Measurements from ENCODE around the gene HTT. TPM values are rescaled to one million over a fixed set of nuclear protein-coding genes. Genes with fewer than 3 reads are reported as not detected.

HTT gene
- total RNA-seq, 1 experiment from 2014 or later: 44.4 TPM

- H3K27me3 Mint-ChIP-seq (ENCODE audit: unreplicated experiment): no peaks in the 10 kb centered on the region
- DNase-seq: no peak
- H3K9me3 Mint-ChIP-seq (ENCODE audit: low read depth, unreplicated experiment): no peaks in the 10 kb centered on the region
- BruUV-seq (replicated peaks): no TSS peak
- H3K27ac Mint-ChIP-seq (ENCODE audit: unreplicated experiment): no peak overlapping the region
- no peak overlapping the region for H3K4me3 Mint-ChIP-seq (ENCODE audit: low read depth, unreplicated experiment)
- no peak for TF ChIP-seq CTCF (IDR thresholded peaks at IDR 0.05; ENCODE audit: unreplicated experiment)
- H3K36me3 Mint-ChIP-seq (ENCODE audit: insufficient read depth, unreplicated experiment): no peaks in the 10 kb centered on the region
- intact Hi-C loops (cut with micrococcal nuclease; ENCODE audit: unreplicated experiment): no loop called here
- CTCF ChIA-PET: no interaction called here
- no peaks in the 10 kb centered on the region for H3K4me1 Mint-ChIP-seq (ENCODE audit: low read depth, unreplicated experiment)
Measured at GRCh38 chr4:3183008-3183407, 108.5 kb downstream of the HTT start.

- TF ChIP-seq CTCF (IDR thresholded peaks at IDR 0.05; ENCODE audit: unreplicated experiment): no peak
- no TSS peak for BruUV-seq (replicated peaks)
- Mint-ChIP-seq H3K4me1 (ENCODE audit: low read depth, unreplicated experiment) (no peaks in the 10 kb centered on the region), H3K9me3 (ENCODE audit: low read depth, unreplicated experiment) (no peaks in the 10 kb centered on the region), H3K36me3 (ENCODE audit: insufficient read depth, unreplicated experiment) (peaks cover 7% of the 10 kb centered on the region), H3K27ac (ENCODE audit: unreplicated experiment) (no peak overlapping the region), H3K4me3 (ENCODE audit: low read depth, unreplicated experiment) (no peak overlapping the region), H3K27me3 (ENCODE audit: unreplicated experiment) (no peaks in the 10 kb centered on the region)
- CTCF ChIA-PET: no interaction called here
- intact Hi-C loops (cut with micrococcal nuclease; ENCODE audit: unreplicated experiment): no loop called here
- no peak for DNase-seq
Measured at GRCh38 chr4:3184725-3185124, 110.2 kb downstream of the HTT start.

- no peak for DNase-seq
- no TSS peak for BruUV-seq (replicated peaks)
- TF ChIP-seq CTCF (IDR thresholded peaks at IDR 0.05; ENCODE audit: unreplicated experiment): no peak
- Mint-ChIP-seq H3K27me3 (ENCODE audit: unreplicated experiment) (no peaks in the 10 kb centered on the region), H3K36me3 (ENCODE audit: insufficient read depth, unreplicated experiment) (peaks cover 8% of the 10 kb centered on the region), H3K4me1 (ENCODE audit: low read depth, unreplicated experiment) (no peaks in the 10 kb centered on the region), H3K4me3 (ENCODE audit: low read depth, unreplicated experiment) (no peak overlapping the region), H3K9me3 (ENCODE audit: low read depth, unreplicated experiment) (no peaks in the 10 kb centered on the region), H3K27ac (ENCODE audit: unreplicated experiment) (no peak overlapping the region)
- CTCF ChIA-PET: no interaction called here
- intact Hi-C loops (cut with micrococcal nuclease; ENCODE audit: unreplicated experiment): no loop called here
Measured at GRCh38 chr4:3186609-3187008, 112.1 kb downstream of the HTT start.

- no peak for TF ChIP-seq CTCF (IDR thresholded peaks at IDR 0.05; ENCODE audit: unreplicated experiment)
- DNase-seq: no peak
- Mint-ChIP-seq H3K9me3 (ENCODE audit: low read depth, unreplicated experiment) (no peaks in the 10 kb centered on the region), H3K4me1 (ENCODE audit: low read depth, unreplicated experiment) (no peaks in the 10 kb centered on the region), H3K36me3 (ENCODE audit: insufficient read depth, unreplicated experiment) (peaks cover 8% of the 10 kb centered on the region), H3K4me3 (ENCODE audit: low read depth, unreplicated experiment) (no peak overlapping the region), H3K27me3 (ENCODE audit: unreplicated experiment) (no peaks in the 10 kb centered on the region), H3K27ac (ENCODE audit: unreplicated experiment) (no peak overlapping the region)
- CTCF ChIA-PET: no interaction called here
- BruUV-seq (replicated peaks): no TSS peak
- intact Hi-C loops (cut with micrococcal nuclease; ENCODE audit: unreplicated experiment): no loop called here
Measured at GRCh38 chr4:3188118-3188517, 113.6 kb downstream of the HTT start.

- no peak for TF ChIP-seq CTCF (IDR thresholded peaks at IDR 0.05; ENCODE audit: unreplicated experiment)
- H3K27ac Mint-ChIP-seq (ENCODE audit: unreplicated experiment): no peak overlapping the region
- CTCF ChIA-PET: no interaction called here
- peaks cover 8% of the 10 kb centered on the region for H3K36me3 Mint-ChIP-seq (ENCODE audit: insufficient read depth, unreplicated experiment)
- no TSS peak for BruUV-seq (replicated peaks)
- H3K4me3 Mint-ChIP-seq (ENCODE audit: low read depth, unreplicated experiment): no peak overlapping the region
- no peaks in the 10 kb centered on the region for H3K4me1 Mint-ChIP-seq (ENCODE audit: low read depth, unreplicated experiment)
- no peak for DNase-seq
- no peaks in the 10 kb centered on the region for H3K27me3 Mint-ChIP-seq (ENCODE audit: unreplicated experiment)
- intact Hi-C loops (cut with micrococcal nuclease; ENCODE audit: unreplicated experiment): no loop called here
- no peaks in the 10 kb centered on the region for H3K9me3 Mint-ChIP-seq (ENCODE audit: low read depth, unreplicated experiment)
Measured at GRCh38 chr4:3189459-3189858, 115.0 kb downstream of the HTT start.

All from Calu3 (cell line).